Stimulated activated CD4-positive, alpha-beta T cell treated with anti-CD3 and anti-CD28 coated beads, Interleukin-12 subunit alpha, Interleukin-12 subunit beta, amount 100 ng/mL, for 48 hours (primary cell): ENCODE data around the gene ATP11C.

Source experiments
- DNase-seq, 3 donors: peaks; one replicate each; pipeline ENCODE4 v3.0.0-alpha.2; 2020; ENCODE audit warnings: low read depth in 2 of 3, low spot score in 1 of 3

The ATP11C gene

DNA sequence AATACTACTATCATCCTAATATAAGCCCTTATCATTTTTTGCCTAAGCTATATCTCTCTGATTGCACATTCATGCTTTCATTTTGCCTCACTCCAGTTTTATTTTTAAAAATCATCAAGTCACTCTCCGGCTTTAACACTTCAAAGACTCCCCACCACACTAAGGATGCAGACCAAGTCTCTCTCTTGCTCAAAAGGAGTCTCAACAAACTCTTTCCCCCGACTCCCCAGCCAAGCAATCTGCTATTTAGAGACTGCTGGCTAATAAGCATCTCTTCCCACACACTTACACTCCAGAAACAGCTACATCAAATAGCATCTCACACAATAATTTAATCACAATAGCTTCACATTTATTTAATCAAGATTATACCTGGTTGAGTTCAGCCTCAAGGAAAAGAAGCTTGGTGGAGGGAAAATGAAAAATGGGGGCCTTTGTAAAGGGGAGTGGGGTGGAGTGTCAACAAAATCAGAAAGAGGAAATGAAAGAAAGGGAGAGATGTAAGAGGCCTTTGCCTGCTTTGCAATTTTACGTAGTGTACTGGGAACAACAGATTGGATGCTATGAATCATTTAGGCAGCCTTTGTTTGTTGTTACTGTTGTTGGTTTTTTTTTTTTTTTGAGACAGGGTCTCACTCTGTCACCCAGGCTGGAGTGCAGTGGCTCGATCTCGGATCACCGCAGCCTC is 120.8 kb downstream of the ATP11C start:
- no peak for DNase-seq

DNA sequence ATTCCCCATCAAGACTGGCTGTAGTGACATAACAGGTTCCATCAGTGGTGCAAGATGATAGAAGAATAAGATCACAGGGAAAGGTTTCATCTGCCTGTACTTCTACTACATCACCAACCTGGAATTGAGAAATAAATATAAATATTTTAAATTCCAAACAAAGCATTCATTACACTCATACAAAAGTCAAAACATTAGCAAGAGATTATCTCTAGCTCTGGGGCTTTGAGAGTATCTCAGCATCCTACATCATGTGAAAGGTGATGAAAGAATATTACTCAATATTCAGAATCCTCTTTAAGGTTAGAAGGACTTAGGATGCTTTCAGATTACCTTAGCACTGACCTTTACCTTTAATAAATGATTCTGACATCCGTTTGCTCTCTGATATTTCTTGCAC is 128.4 kb downstream of the ATP11C start:
- DNase-seq = no peak

DNA sequence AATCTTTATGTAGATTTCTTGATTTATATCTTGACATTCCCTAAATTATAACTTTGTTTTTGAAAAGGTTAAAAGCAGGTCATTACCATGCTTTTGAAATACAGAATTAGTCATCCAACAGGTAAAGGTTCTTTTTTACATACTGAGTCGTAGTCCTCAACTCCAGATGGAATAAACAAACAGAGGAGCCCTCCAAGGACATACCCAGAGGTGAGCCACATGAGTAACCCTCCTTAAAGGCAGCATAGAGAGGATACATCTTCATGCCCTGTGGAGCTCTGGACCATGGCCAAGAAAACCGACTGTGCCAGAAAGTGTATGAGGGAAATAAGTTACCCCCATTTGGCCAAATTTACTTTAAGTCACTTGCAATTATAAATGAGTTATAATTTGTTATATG is 129.6 kb downstream of the ATP11C start:
- no peak for DNase-seq

GRCh38 chrX:139802048-139802447 is 130.8 kb downstream of the ATP11C start:
- no peak for DNase-seq

DNA sequence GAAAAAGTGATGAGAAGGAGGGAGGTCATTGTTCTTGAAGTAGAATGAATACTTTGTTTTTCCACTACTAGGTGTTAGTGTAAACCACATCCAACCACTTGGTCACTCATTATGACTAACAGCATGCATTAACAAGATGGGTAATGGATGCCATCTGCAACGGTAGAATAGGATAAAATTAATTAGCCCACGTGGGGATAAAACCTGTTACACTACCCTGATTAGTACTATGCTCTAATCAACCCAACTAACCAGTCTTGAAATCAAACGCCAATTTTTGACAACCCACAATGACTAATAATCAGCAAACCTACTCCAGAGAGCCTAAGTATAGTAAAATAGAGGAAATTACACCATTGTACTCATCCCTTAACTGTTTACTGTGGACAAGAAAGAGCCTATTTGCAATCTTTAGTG is 131.4 kb downstream of the ATP11C start:
- no peak for DNase-seq

DNA sequence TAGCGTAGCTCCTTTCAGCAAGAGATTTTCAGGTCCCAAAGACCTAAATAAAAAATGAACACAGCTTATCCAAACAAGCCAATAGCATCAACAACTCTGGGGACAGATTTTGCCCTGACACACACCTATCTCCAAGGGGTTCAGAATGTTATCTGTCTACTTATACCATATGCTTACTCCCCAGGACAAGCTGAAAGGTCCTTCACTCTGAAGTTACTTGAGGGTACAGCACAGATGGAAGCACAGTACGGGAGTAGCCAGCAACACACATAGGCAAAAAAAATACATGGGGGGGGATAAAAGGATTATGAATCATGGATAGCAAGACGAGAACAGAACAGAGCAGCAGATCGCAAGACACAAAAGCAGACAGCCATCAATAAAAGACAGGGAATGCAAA is 134.2 kb downstream of the ATP11C start:
- no peak for DNase-seq

DNA sequence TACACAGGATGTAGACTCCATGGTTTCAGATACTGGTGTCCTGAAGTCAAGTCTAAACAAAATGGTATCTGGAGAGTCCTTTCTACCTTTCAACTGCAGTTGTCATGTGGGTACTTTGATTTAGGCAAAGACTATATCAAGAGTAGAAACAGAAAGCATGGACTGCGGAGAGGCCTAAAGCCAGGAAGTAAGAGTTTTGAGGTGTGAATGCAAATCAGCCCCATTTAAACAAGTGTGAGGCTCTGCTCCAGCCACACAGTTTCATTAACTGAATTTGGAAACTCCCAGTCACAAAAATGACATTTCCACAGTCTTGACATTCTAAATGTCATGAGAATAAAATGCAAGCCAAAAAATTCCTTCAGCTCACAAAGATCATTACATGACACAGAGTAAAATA is 137.7 kb downstream of the ATP11C start:
- DNase-seq = no peak

GRCh38 chrX:139787601-139788000 is 145.3 kb downstream of the ATP11C start:
- no peak for DNase-seq

- DNase-seq = no peak
Measured at GRCh38 chrX:139784807-139785206, 148.0 kb downstream of the ATP11C start.

DNA sequence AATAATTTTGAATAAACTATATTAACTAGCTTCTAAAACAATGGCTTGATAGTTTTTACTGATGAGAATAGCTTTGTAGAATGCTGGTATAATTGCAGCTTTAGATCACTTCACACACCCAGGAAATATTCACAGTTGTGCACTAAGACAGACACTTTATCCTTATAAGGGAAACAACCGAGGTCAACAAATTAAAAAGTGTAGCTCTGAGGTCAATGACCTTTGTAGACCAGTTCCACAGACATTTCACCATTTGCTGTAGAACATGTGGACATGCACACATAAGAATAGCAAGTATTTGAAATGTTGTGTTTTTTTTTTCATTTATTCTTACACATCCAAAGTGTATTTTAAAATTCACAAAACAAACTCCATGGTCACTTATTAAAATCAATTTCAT is 148.9 kb downstream of the ATP11C start:
- no peak for DNase-seq

DNA sequence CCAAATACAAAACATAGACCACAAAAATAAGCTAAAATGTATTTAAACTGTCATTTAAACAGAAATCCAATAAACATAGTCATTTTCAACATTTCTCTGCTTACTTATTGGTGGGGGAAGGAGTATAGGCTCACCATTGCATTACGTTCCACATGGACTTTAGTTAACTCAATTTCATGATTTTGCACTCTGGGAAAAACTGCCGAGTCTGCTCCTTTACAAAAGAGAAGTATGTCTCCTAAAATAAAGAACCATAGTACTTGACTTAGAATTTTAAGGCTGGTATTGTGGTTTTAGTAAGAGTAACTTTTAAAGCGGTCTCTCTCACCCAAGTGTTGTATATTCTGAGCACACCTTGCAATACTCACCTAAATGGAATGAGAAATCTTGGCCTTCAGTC is 149.8 kb downstream of the ATP11C start:
- no peak for DNase-seq

GRCh38 chrX:139776599-139776998 is 156.3 kb downstream of the ATP11C start:
- no peak for DNase-seq

- no peak for DNase-seq
Measured at GRCh38 chrX:139770366-139770765, 162.5 kb downstream of the ATP11C start.

DNA sequence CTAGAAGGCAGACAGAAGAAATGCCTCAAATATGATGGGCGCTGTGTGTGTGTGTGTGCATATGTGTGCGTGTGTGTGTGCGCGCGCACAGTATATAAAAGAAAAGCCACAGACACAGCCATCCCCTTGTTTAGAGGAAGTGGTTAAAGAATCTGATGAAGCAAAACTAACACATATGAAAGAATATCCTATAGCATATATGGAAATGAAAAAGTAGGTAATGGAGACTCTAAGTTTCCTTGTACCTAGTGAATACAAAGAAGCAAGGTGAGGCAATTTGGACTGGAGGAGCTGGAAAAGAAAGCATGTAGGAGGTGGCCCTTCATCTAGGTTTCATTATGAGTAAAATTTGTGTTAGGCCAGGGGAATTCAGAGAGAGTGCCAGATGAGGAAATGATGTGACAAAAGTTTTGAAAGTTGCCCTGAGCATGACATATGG is 166.3 kb downstream of the ATP11C start:
- DNase-seq = peak in 1 of 3 donors; percentile 1

DNA sequence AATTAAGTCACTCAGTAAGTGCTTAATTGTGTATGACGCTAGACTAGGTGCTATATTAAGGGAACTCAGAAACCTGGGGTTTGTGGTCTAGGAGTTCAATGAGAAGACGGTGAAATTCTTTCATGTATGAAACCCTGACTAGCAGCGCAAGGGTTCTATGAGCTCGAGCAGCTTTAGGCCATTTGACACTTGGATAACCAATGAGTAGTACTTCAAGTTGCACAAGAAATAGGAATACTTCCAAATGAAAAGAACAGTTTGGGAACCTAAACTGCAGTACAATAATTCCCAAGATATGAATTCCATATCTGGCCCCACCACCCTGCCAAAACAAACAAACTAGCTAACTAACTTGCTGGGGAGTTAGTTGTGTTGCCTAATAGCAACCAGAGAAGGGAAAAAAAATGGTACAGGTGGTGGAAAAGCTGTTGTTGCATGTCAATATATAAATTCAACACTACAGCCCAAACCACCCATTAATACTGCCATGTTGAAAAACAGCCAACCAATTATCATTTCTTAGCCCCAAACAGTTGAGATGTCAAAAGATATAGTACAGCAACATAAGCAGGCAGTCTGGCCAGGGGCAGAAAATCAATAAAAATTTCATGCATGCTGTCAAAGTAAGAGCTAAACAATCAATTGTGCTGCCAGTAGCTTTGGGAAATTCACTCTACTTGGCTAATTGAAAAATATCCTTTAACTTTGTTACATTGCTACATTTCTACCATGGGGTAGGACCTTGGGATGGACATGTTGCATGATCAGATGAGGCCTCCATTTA is 170.3 kb downstream of the ATP11C start:
- no peak for DNase-seq

DNA sequence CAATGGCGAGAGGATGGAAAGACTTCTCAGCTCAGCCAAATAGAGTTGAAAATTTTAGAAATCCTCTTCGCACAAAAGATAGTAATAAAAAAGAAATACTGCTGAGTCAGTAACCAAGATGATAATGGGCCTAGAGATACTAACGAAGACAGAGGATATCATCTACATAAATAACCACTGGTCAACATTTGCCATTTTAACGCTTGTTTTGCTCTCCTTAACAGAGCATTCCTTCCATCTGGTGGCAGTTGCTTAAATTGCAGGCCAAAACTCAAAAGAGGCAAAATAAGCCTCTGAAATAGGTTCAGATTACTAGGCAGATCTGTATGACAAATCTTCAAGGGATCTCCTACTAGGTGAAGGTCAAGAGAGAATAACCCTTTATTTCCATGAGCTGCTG is 173.2 kb downstream of the ATP11C start:
- DNase-seq = no peak

DNA sequence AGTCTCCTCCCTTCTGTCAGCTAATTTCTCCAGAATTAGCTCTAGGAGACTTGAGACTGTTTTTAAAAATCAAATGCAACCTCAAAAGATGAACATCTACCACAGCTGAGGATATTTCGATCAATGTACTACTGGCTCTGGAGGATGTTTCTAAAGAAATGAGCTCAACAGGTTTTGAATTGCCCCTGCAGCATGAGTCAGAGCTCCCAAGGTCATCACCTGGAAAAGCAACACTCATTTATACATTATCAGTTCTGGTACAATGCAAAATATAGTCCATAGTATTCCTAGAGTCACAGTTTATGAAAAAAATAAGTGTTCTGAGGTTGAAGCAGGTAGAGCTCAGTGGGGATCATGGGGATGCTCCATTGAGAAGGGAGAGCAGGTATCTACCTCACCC is 174.0 kb downstream of the ATP11C start:
- no peak for DNase-seq

GRCh38 chrX:139758250-139758649 is 174.6 kb downstream of the ATP11C start:
- no peak for DNase-seq

DNA sequence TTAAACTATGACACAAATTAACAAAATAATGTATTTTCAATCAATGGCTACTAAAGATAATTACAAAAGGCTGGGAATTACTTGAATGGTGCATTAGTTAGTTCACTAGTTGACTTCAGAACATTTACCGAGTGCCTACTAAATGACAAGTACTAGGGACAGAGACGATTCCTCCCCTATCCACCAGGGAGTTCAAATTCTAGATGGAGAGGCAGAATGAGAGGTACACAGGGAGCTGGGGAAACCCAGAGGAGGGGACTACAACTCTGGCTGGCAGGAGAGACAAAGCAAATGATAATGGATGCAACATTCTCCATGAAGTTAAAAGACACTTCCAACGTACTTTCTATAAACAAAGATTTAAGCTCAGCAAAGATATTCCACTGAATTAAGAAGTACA is 181.8 kb downstream of the ATP11C start:
- DNase-seq = no peak

DNA sequence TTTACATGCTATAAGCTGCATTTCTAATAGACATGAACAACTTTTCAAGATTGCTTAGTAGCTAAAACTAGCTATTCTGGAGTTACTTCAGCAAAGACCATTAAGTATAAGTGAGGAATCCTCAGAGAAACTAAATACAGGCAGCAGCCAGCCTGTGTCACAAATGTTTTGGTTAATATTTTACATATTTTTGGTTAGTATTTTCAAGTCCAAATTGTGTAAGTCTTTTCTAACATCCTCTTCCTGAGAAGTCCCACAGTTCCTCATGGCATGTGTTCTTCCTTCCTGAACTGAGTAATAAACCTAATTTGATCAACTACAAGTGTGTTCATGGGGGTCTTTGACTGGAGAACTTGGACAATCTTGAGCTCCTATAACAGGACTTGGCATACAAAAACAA is 182.5 kb downstream of the ATP11C start:
- no peak for DNase-seq

- DNase-seq = peak in 1 of 3 donors; percentile 0
Measured at GRCh38 chrX:139739138-139739537, 193.7 kb downstream of the ATP11C start.

GRCh38 chrX:139738581-139738980 is 194.3 kb downstream of the ATP11C start:
- DNase-seq = no peak

- no peak for DNase-seq
Measured at GRCh38 chrX:139736151-139736550, 196.7 kb downstream of the ATP11C start.
